Progenitor cell of endocrine pancreas (in vitro differentiated cells): ENCODE data around the gene RIOX2. TPM values are rescaled to one million over a fixed set of nuclear protein-coding genes. Genes with fewer than 3 reads are reported as not detected.

ENCODE experiments used
- DNase-seq: peaks from one replicate; pipeline ENCODE4 v3.0.0; 2021; ENCODE audit warnings: low spot score; ENCODE audit not compliant: unreplicated experiment
- H3K27ac Mint-ChIP-seq: 2 replicates; pipeline ENCODE4 v1.8.0; 2021; ENCODE audit warnings: mild to moderate bottlenecking, moderate library complexity, mixed read lengths
- H3K27me3 Mint-ChIP-seq: 2 replicates; pipeline ENCODE4 v1.8.0; 2021; ENCODE audit warnings: mixed read lengths
- H3K36me3 Mint-ChIP-seq: 2 replicates; pipeline ENCODE4 v1.8.0; 2022; ENCODE audit warnings: mixed read lengths; ENCODE audit not compliant: insufficient read depth
- H3K4me1 Mint-ChIP-seq: 2 replicates; pipeline ENCODE4 v1.8.0; 2021; ENCODE audit warnings: low read depth, mixed read lengths
- H3K4me3 Mint-ChIP-seq: 2 replicates; pipeline ENCODE4 v1.8.0; 2021; ENCODE audit warnings: low read depth, mild to moderate bottlenecking, moderate library complexity, mixed read lengths
- H3K9me3 Mint-ChIP-seq: 2 replicates; pipeline ENCODE4 v1.8.0; 2021; ENCODE audit warnings: low read depth, mixed read lengths
- CTCF ChIP-seq: fragments of 200-600 bp; sonication (generic); IDR thresholded peaks from one replicate; pipeline ENCODE4 v1.5.0; 2021; ENCODE audit warnings: antibody characterized with exemption, mild to moderate bottlenecking; ENCODE audit not compliant: unreplicated experiment
- total RNA-seq: library from RNA; stranded (reverse); gene quantifications from 2 replicates; pipeline ENCODE4 v1.2.1, GENCODE V29; 2021

Gene RIOX2
- total RNA-seq, 1 donor from 2014 or later: 16.4 TPM

GRCh38 chr3:97938444-97938843 lies 33.8 kb downstream of the RIOX2 start:
- H3K4me1 Mint-ChIP-seq: peaks cover 11% of the 10 kb centered on the region
- peaks cover 5% of the 10 kb centered on the region for H3K36me3 Mint-ChIP-seq
- H3K4me3 Mint-ChIP-seq: no peak overlapping the region
- H3K27me3 Mint-ChIP-seq: peaks cover 39% of the 10 kb centered on the region
- H3K9me3 Mint-ChIP-seq: no peaks in the 10 kb centered on the region
- no peak overlapping the region for H3K27ac Mint-ChIP-seq
- DNase-seq: no peak
- no peak for TF ChIP-seq CTCF

- TF ChIP-seq CTCF: no peak
- H3K36me3 Mint-ChIP-seq: peaks cover 2% of the 10 kb centered on the region
- no peaks in the 10 kb centered on the region for H3K9me3 Mint-ChIP-seq
- H3K4me1 Mint-ChIP-seq: peaks cover 5% of the 10 kb centered on the region
- H3K27ac Mint-ChIP-seq: no peak overlapping the region
- peaks cover 33% of the 10 kb centered on the region for H3K27me3 Mint-ChIP-seq
- no peak for DNase-seq
- no peak overlapping the region for H3K4me3 Mint-ChIP-seq
These were observed 35.0 kb downstream of the RIOX2 start for GRCh38 chr3:97937205-97937604.

- H3K4me3 Mint-ChIP-seq: no peak overlapping the region
- peaks cover 31% of the 10 kb centered on the region for H3K27me3 Mint-ChIP-seq
- no peaks in the 10 kb centered on the region for H3K4me1 Mint-ChIP-seq
- peaks cover 2% of the 10 kb centered on the region for H3K9me3 Mint-ChIP-seq
- no peak for TF ChIP-seq CTCF
- no peak overlapping the region for H3K27ac Mint-ChIP-seq
- no peak for DNase-seq
- H3K36me3 Mint-ChIP-seq: peaks cover 5% of the 10 kb centered on the region
These were observed 36.4 kb downstream of the RIOX2 start for GRCh38 chr3:97935842-97936241.

- Mint-ChIP-seq H3K27me3 (peaks cover 24% of the 10 kb centered on the region), H3K27ac (no peak overlapping the region), H3K9me3 (peaks cover 7% of the 10 kb centered on the region), H3K36me3 (peaks cover 6% of the 10 kb centered on the region), H3K4me3 (no peak overlapping the region), H3K4me1 (no peaks in the 10 kb centered on the region)
- no peak for DNase-seq
- TF ChIP-seq CTCF: no peak
These were observed 37.1 kb downstream of the RIOX2 start for GRCh38 chr3:97934980-97935695.

GRCh38 chr3:97932387-97932801 lies 39.8 kb downstream of the RIOX2 start:
- peaks cover 8% of the 10 kb centered on the region for H3K36me3 Mint-ChIP-seq
- peaks cover 9% of the 10 kb centered on the region for H3K9me3 Mint-ChIP-seq
- H3K4me3 Mint-ChIP-seq: no peak overlapping the region
- H3K27me3 Mint-ChIP-seq: peaks cover 8% of the 10 kb centered on the region
- peaks cover 2% of the 10 kb centered on the region for H3K4me1 Mint-ChIP-seq
- TF ChIP-seq CTCF: no peak
- H3K27ac Mint-ChIP-seq: no peak overlapping the region
- no peak for DNase-seq
